ENCODE measurements around the gene MYL7.

- TF ChIP-seq DPF2 (CRISPR knock-in tag; IDR thresholded peaks at IDR 0.05; ENCODE audit: borderline replicate concordance, low read depth) (no peak), MAFK (conservative IDR thresholded peaks at IDR 0.05 in 1 of 2, IDR thresholded peaks at IDR 0.05 in 1 of 2; ENCODE audit: low read length in 2 of 2) (no peak), NFRKB (IDR thresholded peaks at IDR 0.05) (no peak), TEF (CRISPR knock-in tag; IDR thresholded peaks at IDR 0.05) (no peak), ATF3 (CRISPR knock-in tag; IDR thresholded peaks at IDR 0.05) (no peak), REPIN1 (CRISPR knock-in tag; IDR thresholded peaks at IDR 0.05; ENCODE audit: borderline replicate concordance, low read depth) (no peak), ZBTB7A (CRISPR knock-in tag; IDR thresholded peaks at IDR 0.05) (no peak)
- TF ChIP-seq, protein P1, sequence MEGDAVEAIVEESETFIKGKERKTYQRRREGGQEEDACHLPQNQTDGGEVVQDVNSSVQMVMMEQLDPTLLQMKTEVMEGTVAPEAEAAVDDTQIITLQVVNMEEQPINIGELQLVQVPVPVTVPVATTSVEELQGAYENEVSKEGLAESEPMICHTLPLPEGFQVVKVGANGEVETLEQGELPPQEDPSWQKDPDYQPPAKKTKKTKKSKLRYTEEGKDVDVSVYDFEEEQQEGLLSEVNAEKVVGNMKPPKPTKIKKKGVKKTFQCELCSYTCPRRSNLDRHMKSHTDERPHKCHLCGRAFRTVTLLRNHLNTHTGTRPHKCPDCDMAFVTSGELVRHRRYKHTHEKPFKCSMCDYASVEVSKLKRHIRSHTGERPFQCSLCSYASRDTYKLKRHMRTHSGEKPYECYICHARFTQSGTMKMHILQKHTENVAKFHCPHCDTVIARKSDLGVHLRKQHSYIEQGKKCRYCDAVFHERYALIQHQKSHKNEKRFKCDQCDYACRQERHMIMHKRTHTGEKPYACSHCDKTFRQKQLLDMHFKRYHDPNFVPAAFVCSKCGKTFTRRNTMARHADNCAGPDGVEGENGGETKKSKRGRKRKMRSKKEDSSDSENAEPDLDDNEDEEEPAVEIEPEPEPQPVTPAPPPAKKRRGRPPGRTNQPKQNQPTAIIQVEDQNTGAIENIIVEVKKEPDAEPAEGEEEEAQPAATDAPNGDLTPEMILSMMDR (CRISPR knock-in tag; IDR thresholded peaks at IDR 0.05) = no peak
These were observed 37.6 kb downstream of the MYL7 start for GRCh38 chr7:44103566-44103922.
